HFF-Myc (cell line): ENCODE measurements around the gene LASP1NB.

ENCODE experiments used
- DNase-seq: peaks from one replicate; pipeline ENCODE4 v3.0.0-alpha.2; 2011; ENCODE audit warnings: low read depth; ENCODE audit errors: extremely low read depth
- H3K4me3 ChIP-seq: replicated peaks from 2 replicates; pipeline ENCODE4 v1.5.1; 2011; ENCODE audit warnings: low read depth, mild to moderate bottlenecking, control low read depth, low read length
- CTCF ChIP-seq: IDR thresholded peaks from 2 replicates; pipeline ENCODE4 v1.5.1; 2012; ENCODE audit warnings: mild to moderate bottlenecking, low read depth, low read length, control low read depth; ENCODE audit errors: missing control alignments

Gene LASP1NB

GRCh38 chr17:38900978-38901656 lies 24.3 kb upstream of the LASP1NB start:
- DNase-seq: peak; percentile 75
- no peak for TF ChIP-seq CTCF

GRCh38 chr17:38903404-38903803 lies 22.0 kb upstream of the LASP1NB start:
- no peak overlapping the region for H3K4me3 ChIP-seq
- TF ChIP-seq CTCF: no peak
- DNase-seq: no peak

More at GRCh38 chr17:38900978-38901656, 24.3 kb upstream of the LASP1NB start:
- H3K4me3 ChIP-seq: no peak overlapping the region

- no peak overlapping the region for H3K4me3 ChIP-seq
- DNase-seq: no peak
- no peak for TF ChIP-seq CTCF
Measured at GRCh38 chr17:38904892-38905291, 20.5 kb upstream of the LASP1NB start.

- DNase-seq: no peak
- TF ChIP-seq CTCF: no peak
- H3K4me3 ChIP-seq: no peak overlapping the region
Measured at GRCh38 chr17:38905375-38905774, 20.0 kb upstream of the LASP1NB start.

- TF ChIP-seq CTCF: no peak
- no peak for DNase-seq
Measured at GRCh38 chr17:38906460-38907228, 18.8 kb upstream of the LASP1NB start.

GRCh38 chr17:38907930-38908675 lies 17.3 kb upstream of the LASP1NB start:
- no peak for TF ChIP-seq CTCF
- no peak overlapping the region for H3K4me3 ChIP-seq
- DNase-seq: no peak

More at GRCh38 chr17:38906460-38907228, 18.8 kb upstream of the LASP1NB start:
- no peak overlapping the region for H3K4me3 ChIP-seq
